Testis (tissue), 2 donors: ENCODE measurements around the gene CARD19.

Source experiments
- CTCF ChIP-seq, 3 experiments: fragments of 450-650 bp in 2 of 3; fragments of 200-600 bp in 1 of 3; sonication (generic) in 1 of 3; IDR thresholded peaks; one replicate each; pipeline ENCODE4 v1.5.1; 2016 to 2019; ENCODE audit warnings: antibody characterized with exemption in 3 of 3, mild to moderate bottlenecking in 2 of 3, moderate library complexity in 1 of 3
- POLR2A ChIP-seq: fragments of 450-650 bp; IDR thresholded peaks from one replicate; pipeline ENCODE4 v1.6.1; 2017; ENCODE audit warnings: antibody characterized with exemption, mild to moderate bottlenecking, moderate library complexity

- no peak for TF ChIP-seq POLR2A
- TF ChIP-seq CTCF (IDR thresholded peaks at IDR 0.05): no peak
Measured at GRCh38 chr9:93107151-93107824, 11.3 kb downstream of the CARD19 start.
